Activated CD4-positive, alpha-beta memory T cell treated with anti-CD3 and anti-CD28 coated beads, Interleukin-2, amount 10 ng/mL, durations not matched to agents 7 days and 5 days (primary cell): Measurements from ENCODE around the gene TNRC6B. TPM values are rescaled to one million over a fixed set of nuclear protein-coding genes. Genes with fewer than 3 reads are reported as not detected.

Experiments used
- CTCF ChIA-PET: fragments of 350-600 bp; sonication (Branson Sonifier 250); formaldehyde crosslinking; loops from one replicate; lab custom pipeline; 2021; ENCODE audit warnings: antibody characterized with exemption, inconsistent platforms; lab: Charles Lee
- POLR2A ChIA-PET: fragments of 350-600 bp; sonication (Branson Sonifier 250); formaldehyde crosslinking; loops from one replicate; lab custom pipeline; 2021; ENCODE audit warnings: antibody characterized with exemption; lab: Charles Lee
- DNase-seq: peaks from one replicate; pipeline ENCODE4 v3.0.0-alpha.2; 2020
- H3K27ac Mint-ChIP-seq: one replicate; pipeline ENCODE4 v1.8.0; 2021; ENCODE audit warnings: mild to moderate bottlenecking, mixed read lengths
- H3K27me3 Mint-ChIP-seq: one replicate; pipeline ENCODE4 v1.8.0; 2021; ENCODE audit warnings: mixed read lengths
- H3K36me3 Mint-ChIP-seq: one replicate; pipeline ENCODE4 v1.8.0; 2021; ENCODE audit warnings: low read depth, mixed read lengths
- H3K4me1 Mint-ChIP-seq: one replicate; pipeline ENCODE4 v1.8.0; 2021; ENCODE audit warnings: mixed read lengths
- H3K4me3 Mint-ChIP-seq: one replicate; pipeline ENCODE4 v1.8.0; 2021; ENCODE audit warnings: mild to moderate bottlenecking, mixed read lengths
- H3K9me3 Mint-ChIP-seq: one replicate; pipeline ENCODE4 v1.8.0; 2021; ENCODE audit warnings: mixed read lengths
- total RNA-seq, 2 experiments: library from RNA; stranded (reverse); gene quantifications; one replicate each; pipeline ENCODE4 v1.2.3, GENCODE V29; 2021

The TNRC6B gene
- total RNA-seq, 2 experiments from 2014 or later: 51.0 to 55.0 TPM

DNA sequence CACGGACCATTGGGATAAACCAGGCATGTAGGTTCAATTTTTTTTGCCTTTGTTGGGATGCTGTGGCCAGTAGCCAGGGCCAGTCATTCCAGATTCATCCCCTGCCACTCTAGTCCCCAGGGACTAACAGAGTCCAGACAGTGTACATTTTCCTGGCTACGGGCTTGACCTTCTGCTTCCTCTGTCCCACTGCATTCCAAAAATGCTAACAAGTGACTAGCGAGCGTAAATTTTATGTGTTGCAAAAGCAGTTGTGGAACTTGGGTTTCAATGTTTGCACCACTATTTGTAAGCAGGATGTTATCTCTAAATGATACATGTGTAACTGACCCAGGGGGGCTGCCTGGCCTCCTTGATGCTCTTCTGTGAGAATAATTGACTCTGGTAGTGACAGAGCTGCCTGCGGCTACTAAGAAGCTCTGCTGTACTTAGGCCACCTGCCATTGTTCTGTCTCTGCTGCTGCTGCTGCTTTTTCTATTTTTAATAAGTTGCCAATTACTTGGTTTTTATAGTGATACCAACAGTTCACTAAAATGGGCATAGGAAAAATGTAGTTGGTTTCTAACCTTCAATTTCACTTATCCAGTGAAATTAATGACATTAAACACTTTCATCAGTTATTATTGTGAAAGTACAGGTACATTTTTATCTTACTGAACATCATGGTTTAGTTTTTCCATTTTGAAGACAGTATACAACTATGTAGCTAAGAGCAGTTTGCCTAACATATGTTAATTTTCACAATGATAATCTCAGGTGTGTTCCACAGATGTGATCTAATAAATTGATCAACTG lies 26.8 kb downstream of the TNRC6B start:
- Mint-ChIP-seq H3K36me3 (peaks cover 7% of the 10 kb centered on the region), H3K27me3 (no peaks in the 10 kb centered on the region), H3K4me3 (no peak overlapping the region), H3K4me1 (peaks cover 41% of the 10 kb centered on the region), H3K9me3 (no peaks in the 10 kb centered on the region), H3K27ac (no peak overlapping the region)
- no peak for DNase-seq
- ChIA-PET CTCF (no interaction called here), POLR2A (no interaction called here)

DNA sequence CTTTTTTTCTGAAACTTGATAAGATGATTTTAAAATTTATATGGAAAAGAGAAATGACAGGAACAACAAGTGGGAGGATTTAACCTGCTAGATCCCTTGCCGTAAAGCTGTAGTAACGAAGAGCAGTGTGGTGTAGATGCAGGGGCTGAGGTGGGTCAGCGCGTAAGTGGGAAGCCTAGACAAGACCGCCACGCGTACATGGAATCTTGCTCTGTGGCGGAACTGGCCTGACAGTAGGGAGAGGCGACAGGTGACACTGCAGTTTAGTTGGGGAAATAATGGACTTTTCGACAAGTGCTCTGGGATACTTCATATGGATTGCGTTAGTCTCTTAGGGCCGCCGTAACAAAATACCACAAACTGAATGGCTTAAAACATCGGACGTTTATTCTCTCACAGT lies 28.8 kb downstream of the TNRC6B start:
- Mint-ChIP-seq H3K9me3 (no peaks in the 10 kb centered on the region), H3K4me1 (peaks cover 56% of the 10 kb centered on the region), H3K4me3 (no peak overlapping the region), H3K27me3 (no peaks in the 10 kb centered on the region), H3K36me3 (peaks cover 6% of the 10 kb centered on the region), H3K27ac (no peak overlapping the region)
- ChIA-PET CTCF (interaction anchor here (0.6 to 1.2 kb wide), 2 partner anchors 11 to 16 kb away, joined by 3 to 4 read pairs; no protein-coding TSS in a partner anchor), POLR2A (interaction anchor here (0.6 to 1.4 kb wide), 3 partner anchors 15 to 141 kb away, joined by 3 to 4 read pairs (median 3); no protein-coding TSS in a partner anchor)
- no peak for DNase-seq

- peaks cover 56% of the 10 kb centered on the region for H3K4me1 Mint-ChIP-seq
- no peaks in the 10 kb centered on the region for H3K9me3 Mint-ChIP-seq
- ChIA-PET CTCF (interaction anchor here (0.6 kb wide), 1 partner anchor 134 kb away, joined by 3 read pairs; no protein-coding TSS in a partner anchor), POLR2A (interaction anchor here (1.1 kb wide), 1 partner anchor 167 kb away, joined by 5 read pairs; no protein-coding TSS in a partner anchor)
- H3K27ac Mint-ChIP-seq: no peak overlapping the region
- H3K4me3 Mint-ChIP-seq: no peak overlapping the region
- no peaks in the 10 kb centered on the region for H3K27me3 Mint-ChIP-seq
- H3K36me3 Mint-ChIP-seq: peaks cover 4% of the 10 kb centered on the region
- no peak for DNase-seq
These were observed 33.1 kb downstream of the TNRC6B start for GRCh38 chr22:40210818-40211217.

DNA sequence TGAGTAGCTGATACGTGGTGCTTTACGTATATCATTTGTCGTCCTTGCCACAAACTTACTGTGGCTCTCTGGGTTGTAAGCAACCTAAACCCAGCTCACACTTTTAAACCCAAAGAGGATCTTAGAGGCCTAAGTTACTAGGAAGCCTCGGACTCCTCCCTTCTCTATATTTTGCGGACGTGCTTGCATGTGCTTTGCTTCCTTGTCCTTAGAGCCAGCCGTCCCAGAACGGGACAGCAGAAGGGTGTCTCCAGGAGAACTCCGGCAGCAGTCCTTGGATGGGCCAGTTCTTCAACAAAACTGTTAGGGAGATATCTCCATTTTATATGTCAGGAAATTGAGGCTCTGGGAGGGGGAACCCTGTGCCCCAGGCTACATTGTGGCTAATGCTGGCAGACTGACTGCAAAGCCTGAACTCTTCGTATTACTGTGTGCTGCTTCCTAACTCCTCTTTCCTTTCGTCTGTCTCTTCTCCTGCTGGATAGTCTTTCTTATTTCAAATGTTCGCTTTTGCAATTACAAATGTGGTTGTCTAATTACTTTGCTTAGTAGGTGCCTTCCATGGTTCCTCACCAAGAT lies 33.8 kb downstream of the TNRC6B start:
- H3K4me1 Mint-ChIP-seq: peaks cover 63% of the 10 kb centered on the region
- no peak for DNase-seq
- H3K27me3 Mint-ChIP-seq: no peaks in the 10 kb centered on the region
- POLR2A ChIA-PET: no interaction called here
- H3K36me3 Mint-ChIP-seq: peaks cover 4% of the 10 kb centered on the region
- no peak overlapping the region for H3K27ac Mint-ChIP-seq
- CTCF ChIA-PET: interaction anchor here (0.6 kb wide), 1 partner anchor 134 kb away, joined by 3 read pairs; no protein-coding TSS in a partner anchor
- no peak overlapping the region for H3K4me3 Mint-ChIP-seq
- no peaks in the 10 kb centered on the region for H3K9me3 Mint-ChIP-seq

DNA sequence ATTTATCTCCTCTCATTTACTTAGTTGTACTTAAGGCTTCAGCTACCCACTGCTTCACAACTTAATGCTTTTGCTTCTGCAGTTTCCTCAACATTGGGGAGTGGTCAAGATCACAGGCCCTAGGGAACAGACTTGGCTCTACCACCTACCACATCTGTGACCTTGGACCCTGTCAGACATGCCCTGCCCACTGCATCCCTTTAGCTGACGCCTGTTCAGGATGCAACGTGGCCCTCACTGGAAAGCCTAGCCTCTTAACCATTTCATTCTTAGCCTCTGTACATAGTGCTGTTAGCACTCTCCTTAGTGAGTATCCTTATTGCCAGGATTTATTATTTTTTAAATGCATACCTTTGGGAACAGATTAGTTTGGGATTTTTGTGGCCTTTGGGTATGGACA lies 34.4 kb downstream of the TNRC6B start:
- H3K9me3 Mint-ChIP-seq: no peaks in the 10 kb centered on the region
- peaks cover 4% of the 10 kb centered on the region for H3K36me3 Mint-ChIP-seq
- POLR2A ChIA-PET: no interaction called here
- H3K27ac Mint-ChIP-seq: no peak overlapping the region
- no peak for DNase-seq
- H3K4me3 Mint-ChIP-seq: no peak overlapping the region
- CTCF ChIA-PET: no interaction called here
- no peaks in the 10 kb centered on the region for H3K27me3 Mint-ChIP-seq
- peaks cover 69% of the 10 kb centered on the region for H3K4me1 Mint-ChIP-seq

GRCh38 chr22:40213478-40213877 lies 35.8 kb downstream of the TNRC6B start:
- DNase-seq: no peak
- Mint-ChIP-seq H3K36me3 (peaks cover 6% of the 10 kb centered on the region), H3K27me3 (no peaks in the 10 kb centered on the region), H3K9me3 (no peaks in the 10 kb centered on the region), H3K4me3 (no peak overlapping the region), H3K4me1 (peaks cover 72% of the 10 kb centered on the region), H3K27ac (no peak overlapping the region)
- ChIA-PET POLR2A (interaction anchor here (2.3 kb wide), 1 partner anchor 35 kb away, joined by 9 read pairs; the partner anchor contains the start of gene TNRC6B), CTCF (interaction anchor here (1.3 kb wide), 1 partner anchor 134 kb away, joined by 3 read pairs; no protein-coding TSS in a partner anchor)

DNA sequence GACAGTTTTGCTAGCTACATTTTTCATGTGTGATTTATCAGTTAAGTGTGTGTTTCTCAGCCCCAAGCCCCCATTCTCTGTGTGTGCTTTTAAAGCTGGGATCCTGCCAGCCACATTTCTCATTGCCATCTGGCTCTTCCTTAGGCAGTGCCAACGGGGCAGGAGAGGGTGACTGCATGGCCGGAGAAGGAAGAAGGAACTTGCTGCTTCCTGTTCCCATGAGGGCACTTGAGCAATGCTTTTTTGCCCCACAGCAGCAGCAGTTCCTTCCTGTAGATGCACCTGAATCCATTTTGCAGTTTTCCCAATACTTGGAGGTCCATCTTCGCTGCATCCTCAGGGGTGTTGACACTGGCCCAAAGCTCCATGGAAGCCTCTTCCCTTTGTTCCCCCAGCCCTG lies 37.5 kb downstream of the TNRC6B start:
- Mint-ChIP-seq H3K36me3 (peaks cover 9% of the 10 kb centered on the region), H3K27ac (peak overlapping the region; percentile 73)
- CTCF ChIA-PET: interaction anchor here (0.5 to 1.5 kb wide), 3 partner anchors 36 to 225 kb away, joined by 3 to 5 read pairs (median 4); no protein-coding TSS in a partner anchor

GRCh38 chr22:40216041-40216756 lies 38.5 kb downstream of the TNRC6B start:
- Mint-ChIP-seq H3K9me3 (no peaks in the 10 kb centered on the region), H3K4me3 (peak overlapping the region; percentile 28), H3K4me1 (peaks cover 67% of the 10 kb centered on the region), H3K27me3 (no peaks in the 10 kb centered on the region), H3K27ac (peak overlapping the region; percentile 73), H3K36me3 (peaks cover 9% of the 10 kb centered on the region)
- ChIA-PET POLR2A (interaction anchor here (0.8 to 2.5 kb wide), 16 partner anchors 8 to 172 kb away, joined by 3 to 14 read pairs (median 4); partner anchors contain the start of genes ADSL and TNRC6B), CTCF (interaction anchor here (0.6 to 1.5 kb wide), 2 partner anchors 35 to 82 kb away, joined by 3 to 5 read pairs; no protein-coding TSS in a partner anchor)
- peak; percentile 26 for DNase-seq

More for the DNA sequence above, 37.5 kb downstream of the TNRC6B start:
- Mint-ChIP-seq H3K4me3 (no peak overlapping the region), H3K9me3 (no peaks in the 10 kb centered on the region), H3K27me3 (no peaks in the 10 kb centered on the region), H3K4me1 (peaks cover 73% of the 10 kb centered on the region)
- POLR2A ChIA-PET: interaction anchor here (0.9 to 2.5 kb wide), 15 partner anchors 17 to 171 kb away, joined by 3 to 14 read pairs (median 4); partner anchors contain the start of genes ADSL and TNRC6B
- DNase-seq: no peak

DNA sequence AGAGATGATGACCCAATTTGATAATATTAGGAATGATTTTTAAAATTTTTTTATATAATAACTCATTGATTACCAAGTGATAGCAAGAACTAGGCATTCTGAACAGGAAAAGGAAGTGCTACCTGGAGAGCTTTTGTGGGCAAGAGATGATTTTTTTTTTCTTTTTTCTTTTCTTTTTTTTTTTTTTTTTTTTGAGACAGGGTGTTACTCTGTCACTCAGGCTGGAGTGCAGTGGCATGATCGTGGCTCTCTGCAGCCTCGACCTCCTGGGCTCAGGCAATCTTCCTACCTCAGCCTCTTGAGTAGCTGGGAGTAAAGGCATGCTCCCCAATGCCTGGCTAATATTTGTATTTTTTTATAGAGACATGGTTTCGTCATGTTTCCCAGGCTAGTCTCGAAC lies 40.4 kb downstream of the TNRC6B start:
- Mint-ChIP-seq H3K4me3 (no peak overlapping the region), H3K9me3 (no peaks in the 10 kb centered on the region), H3K27me3 (no peaks in the 10 kb centered on the region), H3K36me3 (peaks cover 9% of the 10 kb centered on the region), H3K27ac (no peak overlapping the region), H3K4me1 (peaks cover 58% of the 10 kb centered on the region)
- no peak for DNase-seq
- ChIA-PET POLR2A (interaction anchor here (1.8 kb wide), 1 partner anchor 174 kb away, joined by 5 read pairs; no protein-coding TSS in a partner anchor), CTCF (no interaction called here)

DNA sequence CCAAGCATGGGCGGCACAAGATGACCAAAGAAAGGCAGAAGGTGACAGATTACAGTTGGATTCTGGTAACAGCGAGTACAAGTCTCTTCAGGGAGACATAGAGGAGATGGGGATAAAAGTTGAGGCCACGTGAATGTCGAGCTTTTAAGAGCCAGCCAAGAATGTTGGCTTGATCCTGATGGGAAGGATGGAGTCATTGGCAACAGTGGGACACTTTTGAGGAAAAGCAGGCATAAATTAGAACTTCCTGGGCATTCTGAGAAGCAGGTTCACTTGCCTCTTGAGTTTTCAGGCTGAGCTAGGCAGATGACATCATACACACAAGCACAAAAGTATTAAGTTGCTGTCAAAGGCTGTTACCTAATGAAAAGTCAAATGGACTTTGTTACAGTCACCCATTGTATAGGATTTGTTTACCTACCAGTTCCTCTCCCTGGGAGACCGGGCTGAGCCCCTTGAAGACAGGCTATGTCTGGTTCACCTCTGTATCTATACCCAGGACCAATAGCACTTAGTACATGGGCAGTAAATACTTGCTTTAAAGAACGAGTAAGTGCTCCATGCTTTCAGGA lies 41.1 kb downstream of the TNRC6B start:
- H3K27ac Mint-ChIP-seq: no peak overlapping the region
- peaks cover 5% of the 10 kb centered on the region for H3K36me3 Mint-ChIP-seq
- H3K4me3 Mint-ChIP-seq: no peak overlapping the region
- no peaks in the 10 kb centered on the region for H3K9me3 Mint-ChIP-seq
- POLR2A ChIA-PET: interaction anchor here (1.8 kb wide), 1 partner anchor 175 kb away, joined by 5 read pairs; no protein-coding TSS in a partner anchor
- H3K27me3 Mint-ChIP-seq: no peaks in the 10 kb centered on the region
- no peak for DNase-seq
- H3K4me1 Mint-ChIP-seq: peaks cover 56% of the 10 kb centered on the region
- CTCF ChIA-PET: no interaction called here

GRCh38 chr22:40220316-40221054 lies 42.8 kb downstream of the TNRC6B start:
- ChIA-PET CTCF (interaction anchor here (1.2 kb wide), 1 partner anchor 128 kb away, joined by 3 read pairs; no protein-coding TSS in a partner anchor), POLR2A (interaction anchor here (1.3 to 1.4 kb wide), 3 partner anchors 21 to 176 kb away, joined by 4 to 6 read pairs (median 6); no protein-coding TSS in a partner anchor)
- DNase-seq: no peak
- H3K27ac Mint-ChIP-seq: no peak overlapping the region
- H3K4me3 Mint-ChIP-seq: no peak overlapping the region
- H3K27me3 Mint-ChIP-seq: no peaks in the 10 kb centered on the region
- H3K36me3 Mint-ChIP-seq: peaks cover 5% of the 10 kb centered on the region
- H3K4me1 Mint-ChIP-seq: peaks cover 56% of the 10 kb centered on the region
- H3K9me3 Mint-ChIP-seq: no peaks in the 10 kb centered on the region
